H9 (cell line): ENCODE measurements around the gene ADAM33. TPM values are rescaled to one million over a fixed set of nuclear protein-coding genes. Genes with fewer than 3 reads are reported as not detected.

ENCODE experiments used
- DNase-seq: peaks from one replicate; pipeline ENCODE4 v3.0.0-alpha.2; 2017
- H2AFZ ChIP-seq: one replicate; pipeline ENCODE4 v1.6.1; 2013; ENCODE audit warnings: mild to moderate bottlenecking, low read length, control low read depth, moderate library complexity
- H2AK5ac ChIP-seq: 2 replicates; pipeline ENCODE4 v1.6.1; 2013; ENCODE audit warnings: low read length, control low read depth, mixed read lengths; ENCODE audit not compliant: insufficient read length
- H2BK120ac ChIP-seq: one replicate; pipeline ENCODE4 v1.6.1; 2013; ENCODE audit warnings: low read depth, mild to moderate bottlenecking, low read length, control low read depth, inconsistent platforms; ENCODE audit not compliant: poor library complexity, severe bottlenecking
- H2BK12ac ChIP-seq: 2 replicates; pipeline ENCODE4 v1.6.1; 2013; ENCODE audit warnings: low read length, control low read depth, mixed read lengths, low read depth; ENCODE audit not compliant: insufficient read length
- H2BK15ac ChIP-seq: 2 replicates; pipeline ENCODE4 v1.6.1; 2013; ENCODE audit warnings: low read depth, low read length, control low read depth
- H2BK20ac ChIP-seq: one replicate; pipeline ENCODE4 v1.6.1; 2013; ENCODE audit warnings: low read depth, mild to moderate bottlenecking, low read length, control low read depth, inconsistent platforms; ENCODE audit not compliant: poor library complexity, severe bottlenecking
- H2BK5ac ChIP-seq: 2 replicates; pipeline ENCODE4 v1.6.1; 2013; ENCODE audit warnings: low read length, control low read depth, mixed read lengths; ENCODE audit not compliant: insufficient read length
- H3K14ac ChIP-seq: 2 replicates; pipeline ENCODE4 v1.6.1; 2013; ENCODE audit warnings: low read length, control low read depth; ENCODE audit not compliant: insufficient read depth
- H3K18ac ChIP-seq: 2 replicates; pipeline ENCODE4 v1.6.1; 2013; ENCODE audit warnings: low read depth, mild to moderate bottlenecking, mixed read lengths, low read length, control low read depth; ENCODE audit not compliant: insufficient read length
- H3K23ac ChIP-seq: 2 replicates; pipeline ENCODE4 v1.6.1; 2013; ENCODE audit warnings: low read length, control low read depth, mixed read lengths, low read depth; ENCODE audit not compliant: insufficient read length
- H3K23me2 ChIP-seq: 2 replicates; pipeline ENCODE4 v1.6.1; 2013; ENCODE audit warnings: low read depth, mild to moderate bottlenecking, mixed read lengths, low read length, control low read depth; ENCODE audit not compliant: insufficient read length, poor library complexity, severe bottlenecking
- H3K27ac ChIP-seq: 2 replicates; pipeline ENCODE4 v1.5.1; 2013; ENCODE audit warnings: low read length, control low read depth, mixed read lengths, low read depth; ENCODE audit not compliant: insufficient read length
- H3K27me3 ChIP-seq: 2 replicates; pipeline ENCODE4 v1.6.1; 2013; ENCODE audit warnings: low read length, control low read depth, inconsistent platforms; ENCODE audit not compliant: insufficient read depth
- H3K4ac ChIP-seq: 2 replicates; pipeline ENCODE4 v1.6.1; 2013; ENCODE audit warnings: low read depth, mild to moderate bottlenecking, control low read depth, inconsistent platforms, low read length, moderate library complexity
- H3K4me1 ChIP-seq: 2 replicates; pipeline ENCODE4 v1.6.1; 2013; ENCODE audit warnings: low read length, control low read depth, inconsistent platforms; ENCODE audit not compliant: insufficient read depth
- H3K4me2 ChIP-seq: 2 replicates; pipeline ENCODE4 v1.6.1; 2013; ENCODE audit warnings: low read length, control low read depth, mixed read lengths; ENCODE audit not compliant: insufficient read length, insufficient read depth
- H3K56ac ChIP-seq: 2 replicates; pipeline ENCODE4 v1.6.1; 2013; ENCODE audit warnings: low read depth, mild to moderate bottlenecking, mixed read lengths, low read length, control low read depth; ENCODE audit not compliant: insufficient read length
- H3K79me1 ChIP-seq: 2 replicates; pipeline ENCODE4 v1.6.1; 2013; ENCODE audit warnings: low read depth, mild to moderate bottlenecking, moderate library complexity, low read length, control low read depth, inconsistent platforms; ENCODE audit not compliant: insufficient read depth, poor library complexity, severe bottlenecking
- H3K79me2 ChIP-seq: 2 replicates; pipeline ENCODE4 v1.6.1; 2013; ENCODE audit warnings: low read length, control low read depth, inconsistent platforms; ENCODE audit not compliant: insufficient read depth
- H3K9ac ChIP-seq: 2 replicates; pipeline ENCODE4 v1.6.1; 2013; ENCODE audit warnings: low read length, control low read depth, mixed read lengths; ENCODE audit not compliant: insufficient read length; ENCODE audit errors: extremely low read depth
- H3K9me3 ChIP-seq: one replicate; pipeline ENCODE4 v1.6.1; 2013; ENCODE audit warnings: low read depth, low read length, inconsistent platforms; ENCODE audit not compliant: control insufficient read depth
- H3T11ph ChIP-seq: one replicate; pipeline ENCODE4 v1.6.1; 2013; ENCODE audit warnings: mild to moderate bottlenecking, low read length, control low read depth, inconsistent platforms
- H4K20me1 ChIP-seq: one replicate; pipeline ENCODE4 v1.6.1; 2013; ENCODE audit not compliant: control insufficient read depth, insufficient read length, insufficient read depth
- H4K5ac ChIP-seq: 2 replicates; pipeline ENCODE4 v1.6.1; 2013; ENCODE audit warnings: low read depth, mild to moderate bottlenecking, mixed read lengths, low read length, control low read depth; ENCODE audit not compliant: insufficient read length
- H4K8ac ChIP-seq: replicated peaks from 2 replicates; pipeline ENCODE4 v1.6.1; 2013; ENCODE audit warnings: low read length, control low read depth, mixed read lengths, low read depth; ENCODE audit not compliant: insufficient read length
- H4K91ac ChIP-seq: 2 replicates; pipeline ENCODE4 v1.6.1; 2013; ENCODE audit warnings: low read depth, mild to moderate bottlenecking, moderate library complexity, mixed read lengths, low read length, control low read depth; ENCODE audit not compliant: insufficient read length
- H3K27ac Mint-ChIP-seq, 3 experiments: 2 replicates in 2 of 3; 3 replicates in 1 of 3; pipeline ENCODE4 v1.8.0; 2020 to 2021; ENCODE audit warnings: mixed read lengths in 3 of 3, mild to moderate bottlenecking in 1 of 3, moderate library complexity in 1 of 3
- H3K27me3 Mint-ChIP-seq: 2 replicates; pipeline ENCODE4 v1.8.0; 2021; ENCODE audit warnings: low read depth, mild to moderate bottlenecking, moderate library complexity, mixed read lengths
- H3K36me3 Mint-ChIP-seq, 3 experiments: 2 replicates in 2 of 3; 3 replicates in 1 of 3; pipeline ENCODE4 v1.8.0; 2020 to 2021; ENCODE audit warnings: low read depth in 3 of 3, mixed read lengths in 3 of 3; ENCODE audit not compliant: insufficient read depth in 1 of 3
- H3K4me1 Mint-ChIP-seq, 2 experiments: 2 replicates each; pipeline ENCODE4 v1.8.0; 2020; ENCODE audit warnings: mixed read lengths in 2 of 2
- H3K4me3 Mint-ChIP-seq, 2 experiments: 2 replicates in 1 of 2; 3 replicates in 1 of 2; pipeline ENCODE4 v1.8.0; 2020 to 2021; ENCODE audit warnings: mild to moderate bottlenecking in 2 of 2, mixed read lengths in 2 of 2, moderate library complexity in 1 of 2
- H3K9me3 Mint-ChIP-seq, 2 experiments: 2 replicates in 1 of 2; 3 replicates in 1 of 2; pipeline ENCODE4 v1.8.0; 2020; ENCODE audit warnings: mild to moderate bottlenecking in 2 of 2, mixed read lengths in 2 of 2, moderate library complexity in 1 of 2
- WGBS: extraction: QIAGEN DNeasy Blood & Tissue Kit; methylation state at CpG from one replicate; pipeline ENCODE4 v1.1.7; 2013; ENCODE audit warnings: missing lambda C conversion rate, low lambda C conversion rate, mixed read lengths; ENCODE audit not compliant: insufficient read length; ENCODE audit errors: extremely low coverage; 5-methylcytosine and 5-hydroxymethylcytosine counted together
- total RNA-seq: library from RNA; stranded (reverse); gene quantifications from 2 replicates; pipeline ENCODE4 v1.2.1, GENCODE V29; 2021
- TF ChIP-seq, protein P1 (sequence below): fragments of 200-600 bp; sonication (generic); conservative IDR thresholded peaks from 3 replicates; pipeline ENCODE4 v1.8.0; 2021; ENCODE audit warnings: antibody characterized with exemption, mild to moderate bottlenecking

The ADAM33 gene
- total RNA-seq, 1 experiment from 2014 or later, result 4.0 TPM

DNA sequence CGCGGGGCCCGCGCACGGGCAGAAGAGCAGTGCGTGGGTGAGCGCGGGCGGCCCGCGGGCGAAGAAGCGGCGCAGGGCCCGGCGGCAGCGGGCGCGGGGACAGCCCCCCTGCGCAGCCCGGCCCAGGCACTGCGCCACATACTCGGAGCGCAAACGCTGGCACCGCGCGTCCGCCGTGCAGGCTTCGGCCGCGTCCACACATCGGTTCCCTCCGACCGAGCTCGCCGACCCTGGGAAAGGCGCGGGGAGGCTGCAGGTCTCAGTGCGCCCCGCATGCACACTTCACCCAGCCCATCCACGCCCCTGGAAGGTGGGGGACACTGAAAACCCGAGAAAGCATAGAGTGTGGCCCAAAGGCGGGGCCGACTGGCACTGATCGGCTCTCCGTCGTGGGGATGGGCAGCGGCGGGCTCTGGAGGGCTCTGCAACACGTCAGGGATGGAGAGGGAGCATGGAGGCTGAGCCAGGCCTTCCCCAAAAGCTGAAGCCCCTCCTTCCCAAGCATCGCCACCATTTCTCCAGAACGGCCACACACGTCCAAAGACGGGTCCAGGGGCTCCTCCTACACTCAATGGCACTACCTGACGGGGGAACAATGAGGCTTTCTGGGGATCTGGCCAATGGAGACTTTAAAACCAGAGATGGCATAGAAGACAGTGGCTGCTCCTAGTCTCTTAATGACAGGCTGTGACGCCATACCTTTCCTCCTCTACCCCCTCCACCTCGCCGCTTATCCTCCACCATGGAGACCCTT is 20.6 kb downstream of the ADAM33 start:
- Histone ChIP-seq H2AFZ (no peak overlapping the region), H4K5ac (no peak overlapping the region), H4K20me1 (no peaks in the 10 kb centered on the region), H3K79me1 (no peaks in the 10 kb centered on the region), H3K27ac (no peak overlapping the region), H3K4me2 (no peak overlapping the region), H3K23ac (no peak overlapping the region), H3K23me2 (no peaks in the 10 kb centered on the region), H3K4me1 (no peaks in the 10 kb centered on the region; the same call in 1 of the 2 replicates), H3T11ph (no peak overlapping the region), H3K79me2 (no peaks in the 10 kb centered on the region), H2BK15ac (no peak overlapping the region), H2AK5ac (no peak overlapping the region), H3K4ac (no peak overlapping the region), H4K91ac (no peak overlapping the region), H3K18ac (no peak overlapping the region), H2BK120ac (no peak overlapping the region), H2BK12ac (no peak overlapping the region), H3K56ac (no peak overlapping the region), H3K14ac (no peak overlapping the region), H3K9ac (no peak overlapping the region), H4K8ac (no peak overlapping the region), H3K27me3 (peaks cover 5% of the 10 kb centered on the region; the same call in 1 of the 2 replicates), H2BK20ac (no peak overlapping the region), H2BK5ac (no peak overlapping the region), H3K9me3 (no peaks in the 10 kb centered on the region)
- no CpG with 5 or more reads among the region's 60 CpGs for WGBS
- no peak overlapping the region for H3K4me3 Mint-ChIP-seq
- peak overlapping the region in 1 of 3 experiments; percentile 62; a peak in 1 of 7 replicates for H3K27ac Mint-ChIP-seq
- DNase-seq, result peak; percentile 25
- TF ChIP-seq, protein P1, sequence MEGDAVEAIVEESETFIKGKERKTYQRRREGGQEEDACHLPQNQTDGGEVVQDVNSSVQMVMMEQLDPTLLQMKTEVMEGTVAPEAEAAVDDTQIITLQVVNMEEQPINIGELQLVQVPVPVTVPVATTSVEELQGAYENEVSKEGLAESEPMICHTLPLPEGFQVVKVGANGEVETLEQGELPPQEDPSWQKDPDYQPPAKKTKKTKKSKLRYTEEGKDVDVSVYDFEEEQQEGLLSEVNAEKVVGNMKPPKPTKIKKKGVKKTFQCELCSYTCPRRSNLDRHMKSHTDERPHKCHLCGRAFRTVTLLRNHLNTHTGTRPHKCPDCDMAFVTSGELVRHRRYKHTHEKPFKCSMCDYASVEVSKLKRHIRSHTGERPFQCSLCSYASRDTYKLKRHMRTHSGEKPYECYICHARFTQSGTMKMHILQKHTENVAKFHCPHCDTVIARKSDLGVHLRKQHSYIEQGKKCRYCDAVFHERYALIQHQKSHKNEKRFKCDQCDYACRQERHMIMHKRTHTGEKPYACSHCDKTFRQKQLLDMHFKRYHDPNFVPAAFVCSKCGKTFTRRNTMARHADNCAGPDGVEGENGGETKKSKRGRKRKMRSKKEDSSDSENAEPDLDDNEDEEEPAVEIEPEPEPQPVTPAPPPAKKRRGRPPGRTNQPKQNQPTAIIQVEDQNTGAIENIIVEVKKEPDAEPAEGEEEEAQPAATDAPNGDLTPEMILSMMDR, result no peak
- H3K4me1 Mint-ChIP-seq, result peaks cover 4 to 8% of the 10 kb centered on the region in 2 experiments; a peak in 2 of 4 replicates
- no peaks in the 10 kb centered on the region; a peak in 2 of 7 replicates for H3K36me3 Mint-ChIP-seq
- peaks cover 3 to 8% of the 10 kb centered on the region in 2 experiments; a peak in 3 of 5 replicates for H3K9me3 Mint-ChIP-seq
- peaks cover 55% of the 10 kb centered on the region for H3K27me3 Mint-ChIP-seq
